ENCODE data around the gene WWP2.
"Not testable (repeated sequence)": the region's sequence is repeated elsewhere in the genome, so short reads cannot be mapped to it uniquely, and the experiment has no call there.

The WWP2 gene

GRCh38 chr16:69761983-69762813 is at the start of gene WWP2:
WWP2 (plus strand) TSS chr16:69762332; CDS start chr16:69787011, 24,679 bp downstream.
- peak; percentile 86 for DNase-seq

DNA sequence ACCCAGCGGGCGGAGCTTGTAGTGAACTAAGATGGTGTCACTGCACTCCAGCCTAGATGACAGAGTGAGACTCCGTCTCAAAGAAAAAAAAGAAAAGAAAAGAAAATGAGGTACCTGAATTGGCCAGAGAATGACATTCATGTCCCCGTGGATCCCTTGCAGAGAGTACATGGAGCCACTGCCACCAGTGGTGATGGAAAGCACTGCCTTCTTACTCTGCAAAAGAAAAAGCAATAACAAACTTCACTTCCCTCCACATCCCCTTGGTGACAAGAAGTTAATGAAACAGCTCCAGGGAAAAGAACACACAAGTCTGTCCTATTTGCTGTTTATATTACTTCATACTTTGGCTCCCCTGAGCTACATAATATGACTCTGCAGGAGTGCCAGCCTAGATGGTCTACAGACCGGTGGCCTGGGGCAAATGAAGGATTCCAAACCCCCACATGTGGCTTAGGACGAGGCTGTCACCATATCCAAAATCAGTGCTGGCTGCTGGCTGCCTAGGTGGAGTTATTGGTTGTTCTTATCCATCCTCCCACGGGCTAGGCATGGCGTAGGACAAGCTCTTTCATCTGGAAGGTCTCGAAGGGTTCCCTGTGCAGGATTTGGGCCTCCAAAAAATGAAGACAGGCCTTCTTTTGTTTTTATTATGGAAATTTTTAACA is 49.1 kb upstream of the WWP2 start:
- no peak for DNase-seq

DNA sequence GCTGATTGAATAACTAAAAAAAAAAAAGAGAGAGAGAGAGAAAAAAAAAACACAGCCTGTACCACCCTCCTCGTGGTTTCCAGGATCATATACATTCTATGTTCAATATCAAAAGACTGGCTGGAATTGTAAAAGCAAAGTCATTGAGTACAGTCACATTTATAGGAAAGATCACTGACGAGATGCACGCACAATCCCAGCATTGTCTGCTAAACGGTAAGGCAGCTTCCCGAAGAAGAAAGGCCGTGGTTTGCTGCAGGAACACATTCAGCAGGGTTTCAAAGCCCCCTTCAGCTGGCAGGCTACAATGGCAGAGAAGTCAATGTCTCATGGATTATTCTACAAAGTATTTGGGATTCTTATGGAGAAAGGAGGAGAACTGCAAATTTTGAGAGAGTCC is 45.1 kb upstream of the WWP2 start:
- no peak for DNase-seq

- no peak for DNase-seq
Observed at GRCh38 chr16:69718111-69718764, 43.9 kb upstream of the WWP2 start.

DNA sequence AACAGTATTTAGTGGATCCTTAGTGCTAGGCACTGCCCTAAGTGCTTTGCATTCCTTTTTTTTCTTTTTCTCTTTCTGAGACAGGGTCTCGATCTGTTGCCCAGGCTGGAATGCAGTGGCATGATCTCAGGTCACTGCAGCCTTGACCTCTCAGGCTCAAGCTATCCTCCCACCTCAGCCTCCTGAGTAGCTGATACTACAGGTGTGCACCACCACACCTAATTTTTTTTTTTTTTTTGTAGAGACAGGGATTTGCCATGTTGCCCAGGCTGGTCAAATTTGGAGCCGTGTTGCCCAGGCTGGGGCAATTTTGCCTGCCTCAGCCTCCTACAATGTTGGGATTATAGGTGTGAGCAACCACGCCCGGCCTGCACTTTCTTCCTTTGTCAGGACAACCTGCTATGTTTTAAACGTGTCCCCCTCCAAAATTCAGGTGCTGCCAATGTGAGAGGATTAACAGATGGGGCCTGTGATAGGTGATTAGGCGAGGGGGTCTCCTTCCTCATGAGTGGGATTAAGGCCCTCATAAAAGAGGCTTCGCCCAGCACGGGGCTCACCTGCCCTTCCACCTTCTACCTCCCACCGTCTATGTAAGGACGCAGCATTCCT is 41.2 kb upstream of the WWP2 start:
- no peak for DNase-seq

DNA sequence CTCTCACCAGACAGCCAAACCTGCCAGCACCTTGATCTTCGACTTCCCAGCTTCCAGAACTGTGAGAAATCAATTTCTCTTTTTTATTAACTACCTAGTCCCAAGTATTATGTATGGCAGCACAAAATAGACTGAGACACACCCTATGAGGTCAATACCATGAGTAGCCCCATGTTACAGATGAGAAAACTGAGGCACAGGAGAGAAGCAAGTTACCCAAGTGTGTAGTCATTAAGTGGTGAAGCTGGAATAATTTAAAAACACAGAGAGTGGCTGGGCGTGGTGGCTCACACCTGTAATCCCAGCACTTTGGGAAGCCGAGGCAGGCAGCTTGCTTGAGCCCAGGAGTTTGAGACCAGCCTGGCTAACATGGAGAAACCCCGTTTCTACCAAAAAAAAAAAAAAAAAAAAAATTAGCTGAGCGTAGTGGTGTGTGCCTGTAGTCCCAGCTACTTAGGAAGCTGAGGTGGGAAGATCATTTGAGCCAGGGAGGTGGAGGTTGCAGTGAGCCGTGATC is 40.6 kb upstream of the WWP2 start:
- no peak for DNase-seq

- no peak for DNase-seq
Observed at GRCh38 chr16:69724414-69724873, 37.7 kb upstream of the WWP2 start.

DNA sequence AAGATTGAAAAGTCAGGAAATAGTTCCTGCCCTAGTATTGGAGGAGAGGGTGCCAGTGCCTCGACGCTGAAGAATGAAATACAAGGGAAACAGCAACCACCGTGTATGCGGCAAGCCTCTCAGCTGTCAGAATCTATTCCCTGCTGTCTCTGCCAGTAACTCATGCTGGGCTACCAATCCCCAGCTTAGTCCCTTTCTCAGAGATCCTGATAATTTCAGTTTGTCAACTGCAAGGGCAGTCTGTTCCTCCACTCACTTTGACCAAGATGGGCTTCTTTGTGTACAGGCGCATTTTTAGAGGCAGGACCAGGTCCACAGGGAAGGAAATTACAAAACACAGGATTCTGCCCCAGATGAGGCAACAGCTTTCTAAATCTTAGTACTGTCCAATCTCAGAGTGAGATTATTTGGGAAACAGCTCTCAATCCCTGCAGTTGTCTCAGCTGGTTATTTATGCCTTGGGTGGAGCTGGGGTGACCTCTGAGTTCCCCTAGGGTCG is 37.1 kb upstream of the WWP2 start:
- no peak for DNase-seq

DNA sequence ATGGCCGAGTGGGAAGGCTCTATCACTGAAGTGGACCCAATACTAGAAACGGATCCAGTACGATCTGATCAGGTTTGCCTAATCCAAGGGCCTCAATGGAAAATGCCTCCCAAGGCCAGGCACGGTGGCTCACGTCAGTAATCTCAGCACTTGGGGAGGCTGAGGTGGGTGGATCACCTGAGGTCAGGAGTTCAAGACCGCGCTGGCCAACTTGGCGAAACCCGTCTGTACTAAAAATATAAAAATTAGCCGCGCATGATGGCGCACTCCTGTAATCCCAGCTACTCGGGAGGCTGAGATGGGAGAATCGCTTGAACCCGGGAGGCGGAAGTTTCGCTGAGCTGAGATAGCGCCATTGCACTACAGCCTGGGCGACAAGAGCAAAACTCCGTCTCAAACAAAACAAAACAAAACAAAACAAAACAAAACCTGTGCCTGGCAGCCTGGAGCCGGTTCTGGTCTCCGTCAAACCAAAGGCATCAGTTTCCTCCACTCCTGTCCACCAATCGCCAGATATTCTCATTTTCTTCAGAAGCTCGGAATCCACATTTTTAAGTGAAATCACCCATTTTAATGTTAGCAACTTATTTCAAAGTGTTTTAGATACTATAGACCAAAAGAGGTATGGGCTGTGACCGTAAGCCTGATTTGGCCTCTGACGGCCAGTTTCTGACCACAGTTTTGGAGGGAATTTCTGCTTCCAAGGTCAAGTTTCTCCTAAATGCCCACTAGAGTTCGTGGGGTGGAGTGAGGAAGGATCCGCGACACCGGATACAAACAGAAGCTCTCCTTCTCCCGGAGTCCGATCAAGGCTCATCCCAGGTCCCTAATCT is 36.4 kb upstream of the WWP2 start:
- DNase-seq, result no peak

- DNase-seq, result peak; percentile 95
Observed at GRCh38 chr16:69726313-69727060, 35.6 kb upstream of the WWP2 start, which contains the start of gene NQO1. NQO1 (minus strand) TSS chr16:69726560; CDS start chr16:69726439, 121 bp downstream.

GRCh38 chr16:69727916-69728270 is 34.2 kb upstream of the WWP2 start:
- no peak for DNase-seq

DNA sequence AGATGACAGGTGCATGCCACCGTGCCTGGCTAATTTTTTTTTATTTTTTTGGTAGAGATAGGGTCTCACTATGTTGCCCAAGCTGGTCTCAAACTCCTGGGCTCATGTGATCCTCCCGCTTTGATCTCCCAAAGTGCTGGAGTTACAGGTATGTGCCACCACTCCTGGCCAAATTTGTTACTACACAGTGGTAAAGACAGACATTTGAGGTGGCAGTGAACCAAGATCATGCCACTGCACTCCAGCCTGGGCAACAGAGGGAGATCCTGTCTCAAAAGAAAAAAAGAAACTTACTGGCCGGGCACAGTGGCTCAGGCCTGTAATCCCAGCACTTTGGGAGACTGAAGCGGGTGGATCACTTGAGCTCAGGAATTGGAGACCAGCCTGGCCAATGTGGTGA is 33.1 kb upstream of the WWP2 start:
- not testable (repeated sequence) for DNase-seq

- DNase-seq, result not testable (repeated sequence)
Observed at GRCh38 chr16:69731280-69731679, 30.9 kb upstream of the WWP2 start.

DNA sequence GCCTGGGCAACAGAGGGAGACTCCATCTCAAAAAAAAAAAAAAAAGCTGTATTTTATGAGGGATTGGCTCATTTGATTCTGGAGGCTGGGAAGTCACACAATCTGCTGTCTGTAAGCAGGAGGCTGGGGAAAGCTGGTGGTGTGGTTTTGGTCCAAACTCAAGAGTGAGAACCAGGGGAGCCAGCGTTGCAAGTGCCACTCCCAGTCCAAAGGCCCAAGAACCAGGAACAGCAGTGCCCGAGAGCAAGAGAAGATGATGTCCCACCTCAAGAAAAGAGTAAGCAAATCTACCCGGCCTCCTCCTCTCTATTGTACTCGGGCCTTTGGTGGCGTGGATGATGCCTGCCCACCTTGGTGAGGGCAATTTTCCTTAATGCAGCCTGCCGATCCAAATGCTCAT is 30.0 kb upstream of the WWP2 start:
- DNase-seq, result no peak

DNA sequence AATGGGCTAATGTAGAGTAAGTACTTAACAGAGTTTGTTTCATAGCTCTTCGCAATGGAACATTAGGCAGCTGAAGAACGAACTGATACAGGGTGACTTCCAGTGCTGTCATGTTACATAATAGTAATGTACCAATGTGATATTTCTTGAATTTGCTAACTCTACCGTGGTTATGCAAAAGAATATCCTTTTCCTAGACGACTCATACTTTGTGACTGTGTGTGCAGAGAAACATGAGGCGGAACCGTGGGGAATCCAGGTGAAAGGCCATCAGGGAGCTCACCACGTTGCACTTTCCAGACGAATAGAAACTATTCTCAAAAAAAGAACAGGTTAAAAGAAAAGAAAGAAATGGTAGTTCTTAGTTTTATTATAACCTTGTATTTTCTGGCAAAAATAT is 20.6 kb upstream of the WWP2 start:
- no peak for DNase-seq

DNA sequence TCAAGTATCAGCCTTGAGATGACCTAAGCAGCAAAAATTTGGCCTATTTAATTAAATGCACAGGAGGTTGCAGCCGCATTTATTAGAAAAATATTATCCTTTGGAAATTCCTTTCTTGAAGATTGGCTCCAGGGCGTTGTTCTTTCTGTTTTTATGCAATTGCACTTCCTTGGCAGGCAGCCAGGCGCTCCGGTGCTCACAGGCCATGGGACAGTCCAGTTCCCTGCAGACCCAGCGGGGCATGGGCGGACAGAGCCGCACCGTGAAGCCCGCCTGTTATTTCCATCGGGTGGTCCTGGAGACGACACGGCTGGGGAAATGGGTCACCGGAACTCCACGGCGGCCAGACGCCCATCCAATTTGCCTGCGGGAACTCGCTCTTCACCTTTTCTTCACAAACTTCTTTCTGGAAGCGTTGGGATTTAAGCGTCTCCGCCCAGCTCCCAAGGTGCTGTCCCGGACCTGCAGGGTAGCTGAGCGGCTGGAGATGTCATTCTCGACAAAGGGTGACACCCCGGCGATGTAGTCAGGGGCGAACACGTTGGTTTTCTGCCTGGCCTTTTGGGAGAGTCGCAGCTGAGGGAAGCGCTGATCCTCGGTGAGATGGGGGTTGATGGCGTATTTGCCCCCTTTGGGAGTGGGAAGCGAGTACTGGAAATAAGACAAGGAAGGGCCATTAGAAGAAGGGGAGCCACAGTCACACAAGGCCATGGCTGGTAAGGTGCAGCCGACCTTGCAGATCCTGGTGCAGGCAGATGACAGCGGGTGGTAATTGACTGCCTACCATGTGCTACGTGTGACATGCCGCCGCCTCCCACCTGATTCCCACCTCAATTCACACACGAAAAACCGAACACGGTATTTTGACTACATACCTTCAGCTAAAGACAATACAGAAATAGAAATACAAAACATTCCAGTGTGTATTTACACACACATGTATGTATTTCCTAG is 19.9 kb upstream of the WWP2 start:
- DNase-seq, result no peak

DNA sequence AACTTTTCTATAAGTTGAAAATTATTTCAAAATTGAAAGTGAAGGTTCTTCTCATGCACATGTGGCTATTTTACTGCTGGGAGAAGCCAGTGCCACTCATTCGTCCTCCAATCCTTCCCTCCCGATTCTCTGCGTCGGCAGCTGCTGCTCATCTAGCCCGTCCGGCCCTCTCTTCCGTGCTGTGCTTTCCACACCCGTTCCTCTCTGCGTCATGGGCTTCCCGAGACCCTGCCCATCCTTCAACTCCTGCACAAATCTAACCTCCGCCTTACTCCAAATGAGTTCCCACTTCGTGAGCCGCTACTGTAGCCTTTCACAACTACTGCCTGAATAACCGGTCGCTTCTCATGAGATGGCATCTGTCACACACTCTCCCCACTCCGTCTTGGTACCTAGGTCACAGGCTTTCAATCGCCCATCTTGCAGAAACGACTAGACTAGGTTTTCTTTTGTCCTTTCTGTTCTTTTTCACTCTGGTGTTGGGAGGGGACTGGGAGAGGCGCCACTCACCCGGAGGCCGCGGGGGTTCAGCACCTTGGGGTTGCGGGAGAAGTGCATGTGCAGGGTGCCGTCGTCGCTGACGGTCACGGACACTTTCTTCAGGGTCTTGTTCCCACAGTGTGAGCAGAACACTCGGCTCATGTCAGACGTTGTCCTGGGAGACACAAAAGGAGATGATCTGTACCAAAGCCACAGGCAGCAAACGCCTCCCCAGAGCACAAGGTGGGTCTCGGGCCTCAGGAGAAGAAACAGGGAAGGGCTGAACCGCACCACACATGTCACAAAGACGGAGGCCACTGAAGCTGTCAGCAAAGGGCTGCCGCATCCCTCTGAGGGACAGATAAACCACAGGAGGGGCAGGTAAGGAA is 17.5 kb upstream of the WWP2 start:
- DNase-seq, result no peak

- no peak for DNase-seq
Observed at GRCh38 chr16:69745232-69745612, 16.9 kb upstream of the WWP2 start.

DNA sequence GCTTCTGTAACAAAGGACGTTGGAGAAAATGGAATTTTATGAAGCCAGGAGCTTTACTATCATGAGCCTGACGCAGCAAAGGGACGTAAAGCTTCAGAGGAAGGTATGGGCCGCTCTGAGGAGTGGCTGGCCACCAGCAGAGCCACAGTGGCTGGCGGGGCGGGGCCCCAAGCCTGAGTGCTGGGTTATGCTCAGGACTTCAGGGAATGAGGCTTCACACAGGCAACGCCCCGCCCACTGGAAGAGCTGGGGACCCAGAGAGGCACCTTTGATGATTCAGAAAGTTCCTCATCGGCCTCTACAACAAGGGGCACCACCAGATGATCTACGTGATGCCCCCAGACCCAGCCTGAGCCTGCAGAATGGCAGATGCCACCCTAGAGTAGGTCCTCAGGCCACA is 16.2 kb upstream of the WWP2 start:
- DNase-seq, result no peak

Measured in NCI-H146 (cell line).